K562 (cell line): Measurements from ENCODE around the gene ZNF558.

Experiments
- FOXJ2 ChIP-seq: fragments of 200-800 bp; sonication (Bioruptor generic); IDR thresholded peaks from 2 replicates; pipeline ENCODE4 v1.6.1; 2016; ENCODE audit warnings: missing genetic modification characterization, missing compliant biosample characterization
- MTA3 ChIP-seq: fragments of 450-650 bp; formaldehyde crosslinking; IDR thresholded peaks from 2 replicates; pipeline ENCODE4 v1.6.1; 2017; ENCODE audit warnings: mild to moderate bottlenecking, borderline replicate concordance
- NFATC3 ChIP-seq: fragments of 450-650 bp; IDR thresholded peaks from 2 replicates; pipeline ENCODE4 v1.6.1; 2017; ENCODE audit warnings: mild to moderate bottlenecking
- NR1H2 ChIP-seq: sonication (generic); formaldehyde crosslinking; IDR thresholded peaks from 2 replicates; pipeline ENCODE4 v1.4.0; 2020; ENCODE audit warnings: mild to moderate bottlenecking, missing genetic modification reagents
- RUNX1 ChIP-seq: sonication (generic); IDR thresholded peaks from 2 replicates; pipeline ENCODE4 v1.6.1; 2016; ENCODE audit warnings: antibody characterized with exemption, low read depth
- TOE1 ChIP-seq, 2 experiments: fragments of 450-650 bp in 1 of 2; sonication (generic) in 1 of 2; formaldehyde crosslinking in 1 of 2; IDR thresholded peaks; 2 replicates each; pipeline versions ENCODE4 v1.7.1 to v1.8.0; 2016 to 2022; ENCODE audit warnings: borderline replicate concordance in 2 of 2, mild to moderate bottlenecking in 2 of 2, antibody characterized with exemption in 1 of 2, inconsistent platforms in 1 of 2, low read depth in 1 of 2, missing genetic modification reagents in 1 of 2, moderate library complexity in 1 of 2
- ZC3H8 ChIP-seq: fragments of 450-650 bp; IDR thresholded peaks from 2 replicates; pipeline ENCODE4 v1.6.1; 2017
- TF ChIP-seq, protein P1 (sequence below), 3 experiments: IDR thresholded peaks in 2 of 3; conservative IDR thresholded peaks in 1 of 3; 2 replicates each; pipeline ENCODE4 v1.5.1; 2011 to 2012; ENCODE audit warnings: low read length in 3 of 3, mild to moderate bottlenecking in 3 of 3, control low read depth in 2 of 3, improper control_type of control experiment in 1 of 3, inconsistent platforms in 1 of 3, low read depth in 1 of 3, mixed read lengths in 1 of 3, moderate library complexity in 1 of 3; ENCODE audit not compliant: insufficient read depth in 2 of 3

DNA sequence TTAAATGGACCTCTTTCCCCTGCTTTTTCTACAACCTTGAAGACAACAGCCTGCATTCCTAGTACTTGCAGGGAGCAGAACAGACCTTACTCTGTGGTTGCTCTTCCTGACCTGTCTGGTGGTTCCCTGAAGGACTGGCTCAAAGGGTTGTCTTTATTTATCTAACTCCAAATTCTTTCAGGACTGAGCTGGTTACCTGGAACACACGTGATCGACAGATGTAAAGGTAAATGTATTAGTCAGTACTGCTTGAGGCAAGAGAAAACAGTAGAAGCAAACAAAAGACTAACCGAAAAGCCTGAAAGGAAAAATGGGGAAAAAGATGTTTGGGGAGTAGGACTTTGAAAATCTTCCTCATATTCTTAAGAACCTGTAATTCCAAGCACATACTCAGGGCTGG, 17.9 kb downstream of the ZNF558 start:
- no peak for TF ChIP-seq NFATC3
- no peak for TF ChIP-seq FOXJ2 (tag)
- no peak for TF ChIP-seq TOE1 (IDR thresholded peaks at IDR 0.05; ENCODE audit: borderline replicate concordance)
- no peak for TF ChIP-seq TOE1 (CRISPR knock-in tag; IDR thresholded peaks at IDR 0.05; ENCODE audit: borderline replicate concordance, low read depth)
- no peak for TF ChIP-seq NR1H2 (CRISPR knock-in tag)
- no peak for TF ChIP-seq ZC3H8
- TF ChIP-seq RUNX1: no peak
- TF ChIP-seq, protein P1, sequence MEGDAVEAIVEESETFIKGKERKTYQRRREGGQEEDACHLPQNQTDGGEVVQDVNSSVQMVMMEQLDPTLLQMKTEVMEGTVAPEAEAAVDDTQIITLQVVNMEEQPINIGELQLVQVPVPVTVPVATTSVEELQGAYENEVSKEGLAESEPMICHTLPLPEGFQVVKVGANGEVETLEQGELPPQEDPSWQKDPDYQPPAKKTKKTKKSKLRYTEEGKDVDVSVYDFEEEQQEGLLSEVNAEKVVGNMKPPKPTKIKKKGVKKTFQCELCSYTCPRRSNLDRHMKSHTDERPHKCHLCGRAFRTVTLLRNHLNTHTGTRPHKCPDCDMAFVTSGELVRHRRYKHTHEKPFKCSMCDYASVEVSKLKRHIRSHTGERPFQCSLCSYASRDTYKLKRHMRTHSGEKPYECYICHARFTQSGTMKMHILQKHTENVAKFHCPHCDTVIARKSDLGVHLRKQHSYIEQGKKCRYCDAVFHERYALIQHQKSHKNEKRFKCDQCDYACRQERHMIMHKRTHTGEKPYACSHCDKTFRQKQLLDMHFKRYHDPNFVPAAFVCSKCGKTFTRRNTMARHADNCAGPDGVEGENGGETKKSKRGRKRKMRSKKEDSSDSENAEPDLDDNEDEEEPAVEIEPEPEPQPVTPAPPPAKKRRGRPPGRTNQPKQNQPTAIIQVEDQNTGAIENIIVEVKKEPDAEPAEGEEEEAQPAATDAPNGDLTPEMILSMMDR (IDR thresholded peaks at IDR 0.05 in 2 of 3, conservative IDR thresholded peaks at IDR 0.05 in 1 of 3; ENCODE audit: insufficient read depth in 2 of 3, low read depth in 1 of 3, low read length in 3 of 3): no peak
- no peak for TF ChIP-seq MTA3
